Measurements from ENCODE around the gene EVX2.
A peak's percentile ranks its signal among the peaks of the same experiment; 100 is the strongest.

The EVX2 gene

DNA sequence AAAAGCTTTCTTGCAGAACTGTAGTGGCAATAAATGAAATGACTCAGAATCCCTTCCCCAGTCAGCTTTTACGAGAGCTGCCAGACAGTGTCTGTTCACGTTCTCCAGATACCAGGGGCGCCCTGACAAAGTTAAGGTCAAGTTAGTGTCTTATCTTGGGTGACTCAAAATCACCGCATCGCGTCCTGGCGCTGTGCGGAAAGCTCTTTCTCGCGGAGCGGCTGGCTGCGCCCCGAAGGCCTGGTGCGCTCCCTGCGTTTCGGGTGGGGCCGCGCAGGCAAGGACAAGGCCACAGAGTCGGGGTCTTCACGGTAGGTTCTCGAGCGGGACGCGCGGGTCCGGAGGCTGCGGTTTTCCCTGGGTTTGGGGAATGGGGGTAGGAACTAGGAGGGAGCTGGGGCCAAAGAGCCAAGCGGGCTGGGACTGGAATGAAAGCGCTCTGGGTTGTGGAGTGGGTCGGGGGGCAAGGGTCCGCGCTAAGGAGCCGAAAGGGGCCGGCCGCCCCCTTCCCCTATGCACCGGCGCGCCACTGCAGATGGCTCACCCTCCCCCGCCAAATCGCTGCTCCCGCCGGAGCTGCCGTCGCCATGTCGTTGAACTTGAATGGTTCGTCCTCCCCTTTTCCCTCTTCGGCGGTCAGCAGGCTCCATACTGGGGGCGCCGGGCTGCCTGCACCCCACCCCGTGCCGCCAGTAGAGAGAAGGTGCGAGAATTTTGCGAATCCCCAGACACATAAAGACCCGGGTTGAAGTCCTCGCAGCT lies 20.7 kb upstream of the EVX2 start:
- H3K27me3 ChIP-seq (ENCODE audit: control insufficient read depth, insufficient read depth, low read length) = peaks cover 99% of the 10 kb centered on the region
- peaks cover 45% of the 10 kb centered on the region for H3K4me1 ChIP-seq (ENCODE audit: control insufficient read depth, insufficient read depth, low read length)
- H3K9me3 ChIP-seq (ENCODE audit: control insufficient read depth, insufficient read depth, low read depth, low read length) = no peaks in the 10 kb centered on the region
- H3K36me3 ChIP-seq (ENCODE audit: control insufficient read depth, insufficient read depth, low read length) = no peaks in the 10 kb centered on the region
- H3K27ac ChIP-seq (ENCODE audit: low read depth, low read length) = no peak overlapping the region
- peak overlapping the region; percentile 52 for H3K4me3 ChIP-seq (ENCODE audit: low read depth, low read length)
- H3K9ac ChIP-seq (ENCODE audit: low read length) = peak overlapping the region; percentile 62

DNA sequence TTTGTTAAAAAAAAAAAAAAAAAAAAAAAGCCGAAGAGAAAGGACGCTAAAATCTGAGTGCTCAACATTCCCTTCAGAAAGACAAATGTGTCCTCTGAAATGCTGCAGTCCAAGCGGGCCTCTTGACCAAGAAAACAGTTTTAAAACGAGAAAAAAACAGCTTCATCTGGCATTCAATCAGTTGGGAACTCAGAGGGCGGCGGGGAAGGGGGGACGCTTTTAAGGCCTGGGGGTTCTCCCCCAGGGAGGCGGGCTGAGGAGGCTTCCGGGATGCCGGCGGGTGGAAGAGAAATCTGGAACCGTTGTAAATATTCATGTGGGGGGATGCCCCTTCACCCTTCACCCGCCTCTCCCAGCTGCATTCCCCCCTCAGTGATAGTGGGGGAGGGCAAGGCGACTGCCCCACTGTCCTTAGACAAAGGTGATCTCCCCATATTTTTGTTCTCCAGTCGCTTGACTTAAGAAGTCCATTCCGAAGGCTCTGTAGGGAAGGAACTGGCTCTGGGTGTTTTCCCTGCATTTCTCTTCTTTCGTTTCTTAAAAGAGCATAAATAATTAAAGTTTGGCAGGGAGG lies 20.1 kb upstream of the EVX2 start:
- Histone ChIP-seq H3K4me1 (ENCODE audit: control insufficient read depth, insufficient read depth, low read length) (peaks cover 51% of the 10 kb centered on the region), H3K9ac (ENCODE audit: low read length) (no peak overlapping the region), H3K4me3 (ENCODE audit: low read depth, low read length) (peak overlapping the region; percentile 52), H3K9me3 (ENCODE audit: control insufficient read depth, insufficient read depth, low read depth, low read length) (no peaks in the 10 kb centered on the region), H3K27me3 (ENCODE audit: control insufficient read depth, insufficient read depth, low read length) (peaks cover 99% of the 10 kb centered on the region), H3K27ac (ENCODE audit: low read depth, low read length) (no peak overlapping the region), H3K36me3 (ENCODE audit: control insufficient read depth, insufficient read depth, low read length) (no peaks in the 10 kb centered on the region)

DNA sequence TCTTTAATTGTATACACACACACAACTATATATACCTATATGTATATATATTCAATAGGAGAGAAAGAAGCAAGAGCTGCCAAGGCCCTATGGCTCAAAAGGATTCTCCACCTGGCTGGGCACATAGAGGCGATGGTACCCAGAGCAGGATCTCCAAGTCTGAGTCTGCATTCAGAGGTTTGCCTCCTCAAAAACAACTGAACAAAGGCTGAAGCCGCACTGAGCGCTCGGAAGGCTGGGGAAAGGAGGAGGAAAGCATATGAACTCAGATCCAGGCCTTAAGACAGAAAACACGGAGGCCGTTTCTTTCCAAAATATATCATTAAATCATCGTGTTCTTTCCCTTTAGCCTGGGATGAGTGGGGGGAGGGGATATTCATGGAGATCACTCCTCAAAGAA lies 19.4 kb upstream of the EVX2 start:
- Histone ChIP-seq H3K27ac (ENCODE audit: low read depth, low read length) (no peak overlapping the region), H3K9me3 (ENCODE audit: control insufficient read depth, insufficient read depth, low read depth, low read length) (no peaks in the 10 kb centered on the region), H3K4me3 (ENCODE audit: low read depth, low read length) (no peak overlapping the region), H3K9ac (ENCODE audit: low read length) (no peak overlapping the region), H3K27me3 (ENCODE audit: control insufficient read depth, insufficient read depth, low read length) (peaks cover 99% of the 10 kb centered on the region), H3K36me3 (ENCODE audit: control insufficient read depth, insufficient read depth, low read length) (no peaks in the 10 kb centered on the region), H3K4me1 (ENCODE audit: control insufficient read depth, insufficient read depth, low read length) (peaks cover 52% of the 10 kb centered on the region)

DNA sequence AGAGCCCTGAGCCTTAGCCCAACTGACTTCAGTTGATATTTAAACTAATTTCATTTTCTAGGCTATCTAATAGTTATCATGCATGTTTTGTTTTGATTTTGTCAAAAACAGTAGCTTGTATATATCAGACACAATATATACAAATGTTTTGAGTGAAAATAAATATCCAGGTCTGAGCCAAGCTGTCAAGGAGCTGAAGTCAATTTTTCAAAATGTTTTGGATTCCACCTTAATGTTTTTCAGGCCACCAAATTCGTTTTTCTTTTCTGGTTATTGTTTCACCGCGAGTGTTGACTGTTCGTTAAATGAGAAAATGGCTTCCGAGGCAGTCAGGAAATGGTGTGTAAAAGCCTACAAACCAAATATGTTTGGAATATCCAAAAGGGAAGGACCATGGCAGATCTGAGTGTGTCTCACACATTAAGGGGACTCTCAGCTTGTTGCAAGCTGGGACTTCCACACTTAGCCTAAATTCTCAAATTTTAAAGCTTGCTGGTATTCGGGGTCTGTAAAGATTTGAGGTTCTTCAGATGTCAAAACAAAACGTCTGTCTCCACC lies 18.6 kb upstream of the EVX2 start:
- Histone ChIP-seq H3K27ac (ENCODE audit: low read depth, low read length) (no peak overlapping the region), H3K27me3 (ENCODE audit: control insufficient read depth, insufficient read depth, low read length) (peaks cover 100% of the 10 kb centered on the region), H3K9ac (ENCODE audit: low read length) (no peak overlapping the region), H3K9me3 (ENCODE audit: control insufficient read depth, insufficient read depth, low read depth, low read length) (no peaks in the 10 kb centered on the region), H3K4me1 (ENCODE audit: control insufficient read depth, insufficient read depth, low read length) (peaks cover 57% of the 10 kb centered on the region), H3K36me3 (ENCODE audit: control insufficient read depth, insufficient read depth, low read length) (no peaks in the 10 kb centered on the region), H3K4me3 (ENCODE audit: low read depth, low read length) (no peak overlapping the region)

DNA sequence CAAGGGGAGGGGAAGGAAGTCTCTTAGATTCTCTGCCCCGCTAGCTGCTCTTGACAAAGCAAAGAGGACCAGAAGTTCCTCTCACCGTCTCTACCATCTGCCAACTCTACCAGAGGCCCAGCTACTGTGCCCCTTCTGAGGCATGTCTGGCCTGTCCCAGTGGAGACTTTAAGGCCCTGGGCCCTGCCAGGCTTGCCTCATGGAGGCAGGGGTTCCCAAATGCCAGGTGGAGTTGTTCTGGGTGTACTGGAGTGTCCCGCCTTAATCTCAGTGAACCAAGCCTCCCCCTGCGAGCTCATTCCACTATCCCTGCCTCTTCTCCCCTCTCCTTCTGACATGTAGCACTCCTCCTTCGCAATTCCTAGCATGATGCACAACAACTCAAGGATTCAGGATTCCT lies 18.1 kb upstream of the EVX2 start:
- H3K9me3 ChIP-seq (ENCODE audit: control insufficient read depth, insufficient read depth, low read depth, low read length) = no peaks in the 10 kb centered on the region
- no peak overlapping the region for H3K9ac ChIP-seq (ENCODE audit: low read length)
- no peak overlapping the region for H3K27ac ChIP-seq (ENCODE audit: low read depth, low read length)
- peaks cover 100% of the 10 kb centered on the region for H3K27me3 ChIP-seq (ENCODE audit: control insufficient read depth, insufficient read depth, low read length)
- H3K4me3 ChIP-seq (ENCODE audit: low read depth, low read length) = no peak overlapping the region
- H3K36me3 ChIP-seq (ENCODE audit: control insufficient read depth, insufficient read depth, low read length) = no peaks in the 10 kb centered on the region
- peaks cover 53% of the 10 kb centered on the region for H3K4me1 ChIP-seq (ENCODE audit: control insufficient read depth, insufficient read depth, low read length)

DNA sequence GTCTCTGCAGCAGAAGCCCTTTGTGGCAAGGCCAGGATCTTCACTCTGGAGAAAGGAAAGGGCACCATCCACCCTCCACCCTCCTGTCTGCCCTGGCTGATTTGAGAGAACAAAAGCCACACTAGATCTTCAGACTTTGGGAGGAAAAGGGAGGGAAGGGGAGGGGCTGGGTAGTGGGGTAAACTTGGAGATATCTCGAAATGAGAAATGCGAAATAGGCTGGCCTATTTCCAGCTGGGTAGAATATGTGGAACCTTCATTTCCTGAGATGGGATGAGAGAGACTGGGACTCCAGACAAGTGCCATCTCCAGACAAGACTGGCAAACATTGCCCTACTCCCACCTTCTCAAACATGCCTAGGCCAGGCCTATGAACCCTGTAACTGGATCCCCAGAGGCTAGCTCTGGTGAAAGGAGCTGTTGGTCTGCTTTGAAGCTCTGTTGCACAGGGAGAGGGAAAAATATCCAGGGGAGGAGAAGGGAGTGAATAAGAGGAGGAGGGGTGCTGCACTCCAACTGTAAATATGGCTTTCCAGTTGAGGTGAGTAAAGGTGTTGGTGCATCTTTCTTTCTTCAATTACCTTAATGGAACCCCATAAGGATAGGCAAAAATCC lies 17.6 kb upstream of the EVX2 start:
- Histone ChIP-seq H3K9me3 (ENCODE audit: control insufficient read depth, insufficient read depth, low read depth, low read length) (no peaks in the 10 kb centered on the region), H3K9ac (ENCODE audit: low read length) (no peak overlapping the region), H3K27me3 (ENCODE audit: control insufficient read depth, insufficient read depth, low read length) (peaks cover 100% of the 10 kb centered on the region), H3K4me1 (ENCODE audit: control insufficient read depth, insufficient read depth, low read length) (peaks cover 59% of the 10 kb centered on the region), H3K27ac (ENCODE audit: low read depth, low read length) (no peak overlapping the region), H3K36me3 (ENCODE audit: control insufficient read depth, insufficient read depth, low read length) (no peaks in the 10 kb centered on the region), H3K4me3 (ENCODE audit: low read depth, low read length) (no peak overlapping the region)

DNA sequence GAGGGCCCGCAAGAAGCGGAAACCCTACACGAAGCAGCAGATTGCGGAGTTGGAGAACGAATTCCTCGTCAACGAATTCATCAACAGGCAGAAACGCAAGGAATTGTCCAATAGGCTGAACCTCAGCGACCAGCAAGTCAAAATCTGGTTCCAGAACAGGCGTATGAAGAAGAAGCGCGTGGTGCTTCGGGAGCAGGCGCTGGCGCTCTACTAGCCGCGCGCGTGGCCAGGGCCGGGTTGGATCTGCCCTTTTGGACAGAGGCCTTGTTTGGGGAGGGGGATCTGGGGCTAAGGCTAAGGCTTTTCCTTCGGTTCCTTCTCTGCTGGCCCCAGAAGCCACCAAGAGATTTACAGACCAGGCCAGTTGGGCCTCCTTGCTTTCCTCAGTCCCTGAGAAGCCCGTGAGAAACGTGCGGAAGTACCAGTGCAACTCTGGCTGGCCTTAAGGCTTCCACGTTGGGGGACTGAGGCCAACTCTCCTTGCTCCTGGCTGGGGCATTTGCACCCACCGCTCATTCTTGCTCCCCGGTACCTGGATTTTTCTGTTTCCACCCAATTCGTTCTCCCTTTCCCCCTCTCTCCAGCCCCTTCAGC lies 16.9 kb upstream of the EVX2 start:
- peaks cover 54% of the 10 kb centered on the region for H3K4me1 ChIP-seq (ENCODE audit: control insufficient read depth, insufficient read depth, low read length)
- H3K27me3 ChIP-seq (ENCODE audit: control insufficient read depth, insufficient read depth, low read length) = peaks cover 100% of the 10 kb centered on the region
- peak overlapping the region; percentile 48; the same call in 1 of the 2 replicates for H3K4me3 ChIP-seq (ENCODE audit: low read depth, low read length)
- no peak overlapping the region for H3K9ac ChIP-seq (ENCODE audit: low read length)
- H3K36me3 ChIP-seq (ENCODE audit: control insufficient read depth, insufficient read depth, low read length) = no peaks in the 10 kb centered on the region
- H3K27ac ChIP-seq (ENCODE audit: low read depth, low read length) = no peak overlapping the region
- no peaks in the 10 kb centered on the region for H3K9me3 ChIP-seq (ENCODE audit: control insufficient read depth, insufficient read depth, low read depth, low read length)

DNA sequence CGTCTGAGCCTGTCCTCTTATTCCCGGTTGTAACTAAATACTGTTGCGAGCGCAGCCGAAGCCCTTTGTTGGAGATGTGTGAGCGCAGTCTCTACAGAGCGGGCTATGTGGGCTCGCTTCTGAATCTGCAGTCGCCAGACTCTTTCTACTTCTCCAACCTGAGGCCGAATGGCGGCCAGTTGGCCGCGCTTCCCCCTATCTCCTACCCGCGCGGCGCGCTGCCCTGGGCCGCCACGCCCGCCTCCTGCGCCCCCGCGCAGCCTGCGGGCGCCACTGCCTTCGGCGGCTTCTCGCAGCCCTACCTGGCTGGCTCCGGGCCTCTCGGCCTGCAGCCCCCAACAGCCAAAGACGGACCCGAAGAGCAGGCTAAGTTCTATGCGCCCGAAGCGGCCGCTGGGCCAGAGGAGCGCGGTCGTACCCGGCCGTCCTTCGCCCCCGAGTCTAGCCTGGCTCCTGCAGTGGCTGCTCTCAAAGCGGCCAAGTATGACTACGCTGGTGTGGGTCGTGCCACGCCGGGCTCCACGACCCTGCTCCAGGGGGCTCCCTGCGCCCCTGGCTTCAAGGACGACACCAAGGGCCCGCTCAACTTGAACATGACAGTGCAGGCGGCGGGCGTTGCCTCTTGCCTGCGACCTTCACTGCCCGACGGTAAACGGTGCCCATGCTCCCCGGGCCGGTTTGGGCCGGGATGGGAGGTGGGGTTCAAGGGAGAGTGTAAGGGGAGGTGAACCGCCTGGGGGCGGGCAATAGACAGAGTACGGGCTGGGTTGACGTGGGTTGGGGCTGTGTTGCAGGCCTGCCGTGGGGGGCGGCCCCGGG lies 16.2 kb upstream of the EVX2 start, which contains the start of gene HOXD12:
HOXD12 (plus strand) TSS at position 68 of the 819 bp plus-strand sequence; CDS start at position 75, 7 bp downstream.
- Histone ChIP-seq H3K4me3 (ENCODE audit: low read depth, low read length) (peak within 1 kb of the TSS; percentile 48), H3K27me3 (ENCODE audit: control insufficient read depth, insufficient read depth, low read length) (peaks cover 100% of the 10 kb centered on the region), H3K4me1 (ENCODE audit: control insufficient read depth, insufficient read depth, low read length) (peaks cover 50% of the 10 kb centered on the region), H3K36me3 (ENCODE audit: control insufficient read depth, insufficient read depth, low read length) (no peaks in the 10 kb centered on the region), H3K27ac (ENCODE audit: low read depth, low read length) (no peak within 1 kb of the TSS), H3K9me3 (ENCODE audit: control insufficient read depth, insufficient read depth, low read depth, low read length) (no peaks in the 10 kb centered on the region), H3K9ac (ENCODE audit: low read length) (peak within 1 kb of the TSS; percentile 10)

DNA sequence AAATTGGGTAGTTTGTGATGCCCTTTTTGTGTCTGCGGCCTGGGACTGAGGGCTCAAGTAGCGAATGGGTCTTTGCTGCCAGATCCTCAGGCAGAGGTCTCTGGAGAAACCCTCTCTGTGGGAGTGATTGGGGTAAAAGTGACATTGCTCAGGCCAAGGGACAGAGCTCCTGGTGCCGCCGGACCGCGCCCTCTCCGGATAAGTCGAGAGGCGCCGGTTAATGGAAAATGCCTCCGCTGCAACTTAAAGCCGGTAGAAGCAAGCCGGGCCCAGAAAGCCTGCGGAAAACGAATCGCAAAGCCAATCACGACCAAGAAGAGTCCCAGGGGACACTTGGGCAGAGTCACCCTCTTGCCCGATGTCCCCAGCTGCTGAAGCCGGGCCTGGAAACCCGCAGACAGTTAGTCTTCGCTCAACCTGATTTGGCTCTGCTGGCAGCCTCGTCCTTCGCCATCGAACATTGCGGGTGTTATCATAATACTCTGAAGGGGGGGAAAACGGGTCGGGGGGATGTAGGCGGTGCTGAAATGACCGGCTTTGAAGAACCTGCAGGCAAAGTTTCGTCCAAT lies 15.5 kb upstream of the EVX2 start:
- peaks cover 43% of the 10 kb centered on the region for H3K4me1 ChIP-seq (ENCODE audit: control insufficient read depth, insufficient read depth, low read length)
- H3K27ac ChIP-seq (ENCODE audit: low read depth, low read length) = no peak overlapping the region
- H3K9ac ChIP-seq (ENCODE audit: low read length) = peak overlapping the region; percentile 10
- no peaks in the 10 kb centered on the region for H3K9me3 ChIP-seq (ENCODE audit: control insufficient read depth, insufficient read depth, low read depth, low read length)
- peaks cover 100% of the 10 kb centered on the region for H3K27me3 ChIP-seq (ENCODE audit: control insufficient read depth, insufficient read depth, low read length)
- H3K36me3 ChIP-seq (ENCODE audit: control insufficient read depth, insufficient read depth, low read length) = no peaks in the 10 kb centered on the region
- peak overlapping the region; percentile 48 for H3K4me3 ChIP-seq (ENCODE audit: low read depth, low read length)
